Activated CD4-positive, alpha-beta T cell treated with anti-CD3 and anti-CD28 coated beads for 48 hours (primary cell): ENCODE results near the gene DYNLT5.
"Not testable (repeated sequence)": the region's sequence is repeated elsewhere in the genome, so short reads cannot be mapped to it uniquely, and the experiment has no call there.

ENCODE experiments used
- DNase-seq: peaks from one replicate; pipeline ENCODE4 v3.0.0-alpha.2; 2020

DYNLT5 gene, protein sequence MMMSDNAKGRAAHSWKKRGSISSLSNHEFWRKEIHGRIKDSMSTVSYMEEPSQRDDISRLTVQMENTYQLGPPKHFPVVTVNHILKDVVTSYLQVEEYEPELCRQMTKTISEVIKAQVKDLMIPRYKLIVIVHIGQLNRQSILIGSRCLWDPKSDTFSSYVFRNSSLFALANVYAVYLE

DNA sequence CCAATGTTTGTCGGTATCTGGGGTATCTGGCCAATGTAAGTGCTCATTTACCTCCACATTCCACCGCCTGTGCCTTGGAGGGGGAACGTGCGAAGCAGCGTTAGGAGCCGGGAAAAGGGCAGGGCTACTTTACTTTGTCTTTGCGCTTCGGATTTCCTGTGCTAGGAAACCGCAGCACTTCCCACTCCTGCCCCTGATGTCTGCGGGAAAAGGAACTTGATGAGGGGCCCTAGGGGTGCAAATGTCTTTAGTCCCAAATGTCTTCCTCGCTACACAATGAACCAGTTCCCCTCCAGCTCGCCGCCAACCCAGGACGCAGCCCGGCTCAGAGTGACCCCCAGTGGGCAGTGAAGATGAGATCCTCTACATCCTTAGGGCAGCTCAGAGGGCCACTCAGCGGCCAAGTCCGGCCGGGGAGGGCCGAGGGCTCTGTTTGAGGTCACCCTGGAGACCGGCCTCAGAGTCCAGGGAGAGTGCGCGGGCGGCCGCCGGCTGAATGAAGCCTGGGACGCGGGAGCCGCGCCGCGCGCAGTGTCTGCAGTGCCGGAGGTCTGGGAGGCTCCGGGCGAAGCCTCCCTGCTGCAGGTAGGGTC lies at the start of gene DYNLT5:
Gene DYNLT5 (plus strand): TSS at position 460 of the 593 bp plus-strand sequence. CDS start 2,200 bp downstream, outside the sequence.
- peak; percentile 17 for DNase-seq

DNA sequence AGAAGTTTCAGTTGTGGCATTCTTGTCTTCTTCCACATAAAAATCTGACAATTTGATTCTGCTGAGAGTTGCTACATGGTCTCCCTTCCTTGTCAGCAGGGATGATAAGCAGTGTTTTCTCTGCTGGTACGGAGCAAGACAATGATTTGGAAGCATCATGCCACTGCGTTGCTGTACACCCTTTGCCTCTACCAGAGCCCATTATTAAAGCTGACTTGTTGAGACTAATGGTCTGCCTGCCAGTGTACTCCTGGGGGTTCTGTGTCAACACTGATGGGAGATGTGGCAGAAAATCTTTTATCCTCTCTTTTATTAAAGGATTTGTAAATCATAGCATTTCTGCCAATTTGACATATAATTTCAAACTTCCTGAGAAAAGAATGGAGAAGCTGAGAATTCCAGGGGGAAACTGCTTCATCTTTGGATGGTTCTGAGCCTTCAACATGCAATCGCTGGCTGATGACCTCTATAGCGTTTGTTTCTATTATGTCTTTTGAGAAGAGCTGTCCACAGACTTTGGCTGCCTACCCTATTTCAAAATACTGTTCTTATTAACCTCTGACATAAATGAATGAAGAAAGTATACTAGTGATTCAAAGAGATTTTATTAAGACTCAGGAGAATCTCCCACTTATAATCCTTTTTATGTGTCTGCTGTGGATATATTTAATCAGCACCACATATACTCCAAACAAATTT lies 47.9 kb upstream of the DYNLT5 start:
- no peak for DNase-seq

DNA sequence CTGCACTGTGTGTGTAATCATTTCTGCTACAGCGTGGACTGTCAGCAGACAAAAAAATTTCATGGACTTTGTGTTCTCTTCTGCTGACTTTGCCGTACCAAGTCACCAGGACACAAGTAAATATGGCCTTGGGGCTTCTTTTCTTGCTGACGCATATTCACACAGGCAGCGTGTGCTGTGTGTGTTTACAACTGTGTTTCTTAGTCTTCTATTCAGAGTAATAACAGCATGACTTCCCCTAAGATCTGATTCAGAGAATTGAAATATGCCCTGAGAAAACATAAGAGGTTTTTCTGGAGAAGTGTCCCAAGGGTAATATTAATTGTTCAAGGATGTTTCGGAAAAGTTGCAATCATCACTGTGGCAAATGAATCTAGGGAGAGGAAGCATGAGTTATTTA lies 47.1 kb upstream of the DYNLT5 start:
- no peak for DNase-seq

DNA sequence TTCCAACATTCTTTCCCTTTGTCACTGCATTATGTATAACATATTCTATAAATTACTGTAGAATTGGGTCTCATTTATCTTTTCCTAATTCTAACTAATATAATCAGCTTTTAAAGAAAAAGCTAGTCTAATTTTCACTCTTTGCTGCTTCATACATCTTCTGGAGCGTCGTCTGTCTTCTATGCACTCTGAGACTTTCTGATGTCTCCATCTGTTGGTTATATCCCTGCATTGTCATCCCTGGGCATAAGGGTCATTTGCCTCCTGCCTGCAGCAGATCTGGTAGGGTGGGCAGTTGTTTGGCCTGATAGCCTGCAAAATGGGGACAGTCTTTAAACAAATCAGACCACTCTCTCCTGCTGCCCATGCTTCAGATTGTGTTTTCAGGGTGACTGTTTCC lies 40.8 kb upstream of the DYNLT5 start:
- no peak for DNase-seq

DNA sequence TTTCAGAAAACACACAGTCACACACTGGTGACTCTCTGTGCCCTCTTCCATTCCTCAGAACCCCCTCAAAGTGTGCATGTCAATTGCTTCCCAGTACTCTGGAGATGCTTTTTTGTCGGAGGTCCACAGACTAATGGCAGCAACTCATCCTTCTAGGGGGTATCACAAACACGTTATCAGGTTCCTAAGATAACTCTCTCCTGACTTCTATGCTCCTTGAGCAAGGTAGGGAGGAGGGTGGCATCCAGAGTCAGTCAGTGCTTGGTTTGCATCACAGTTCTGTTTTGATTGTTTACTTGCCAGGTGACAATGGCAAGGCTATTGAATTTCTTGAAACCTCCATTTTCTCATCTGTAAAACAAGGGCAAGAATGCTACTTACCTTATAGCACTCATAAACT lies 39.4 kb upstream of the DYNLT5 start:
- no peak for DNase-seq

DNA sequence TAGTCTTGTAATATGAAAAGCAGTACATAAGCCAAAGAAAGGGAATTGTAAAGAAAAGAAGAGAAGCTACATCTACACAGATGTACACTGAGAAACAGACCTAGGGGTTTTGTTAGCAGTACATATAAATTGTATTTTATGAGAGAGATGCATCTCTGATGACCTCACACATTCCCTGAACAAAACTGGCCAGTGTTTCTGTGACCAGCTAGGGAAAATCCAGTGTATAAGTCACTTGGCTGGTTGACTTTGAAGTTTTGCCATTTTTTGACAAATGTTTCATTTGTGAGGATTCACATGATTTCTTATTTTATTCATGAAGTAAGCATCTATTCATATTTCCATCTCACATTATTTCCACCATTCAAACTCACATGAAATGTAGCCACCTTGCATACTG lies 28.3 kb upstream of the DYNLT5 start:
- DNase-seq = no peak

DNA sequence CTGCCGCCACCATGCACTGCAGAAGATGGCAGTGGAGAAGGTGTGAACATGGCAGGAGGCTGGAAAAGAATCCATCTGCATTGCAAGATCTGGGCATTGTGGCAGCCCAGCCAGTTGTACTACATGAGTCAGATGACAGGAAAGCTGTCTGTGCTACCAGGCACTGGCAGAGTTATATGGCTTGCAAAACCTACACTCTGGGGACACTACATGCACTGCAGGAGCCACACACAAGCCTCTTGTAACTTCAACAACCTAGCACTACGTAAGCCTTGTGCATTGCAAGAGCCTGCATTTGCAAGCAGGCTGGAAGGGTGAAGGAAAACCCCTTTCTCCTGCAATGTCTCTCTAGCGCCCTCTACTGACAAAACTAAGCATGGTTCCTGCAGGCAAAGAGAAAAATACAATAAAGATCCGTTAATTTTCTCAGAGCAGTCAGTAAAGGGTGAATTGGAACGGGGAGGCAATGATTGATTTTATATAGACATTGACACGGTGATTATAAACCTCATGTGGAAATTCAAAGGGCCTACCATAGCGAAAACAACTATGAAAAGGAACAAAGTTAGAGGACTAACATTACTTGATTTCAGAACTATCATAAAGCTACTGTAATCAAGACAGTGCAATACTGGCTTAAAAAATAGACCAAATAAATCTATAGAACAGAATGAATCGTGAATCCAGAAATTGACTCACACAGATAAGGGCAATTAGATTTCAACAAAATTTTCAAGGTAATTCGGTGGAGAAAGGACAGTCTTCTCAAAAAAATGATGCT lies 26.2 kb upstream of the DYNLT5 start:
- peak; percentile 59 for DNase-seq

DNA sequence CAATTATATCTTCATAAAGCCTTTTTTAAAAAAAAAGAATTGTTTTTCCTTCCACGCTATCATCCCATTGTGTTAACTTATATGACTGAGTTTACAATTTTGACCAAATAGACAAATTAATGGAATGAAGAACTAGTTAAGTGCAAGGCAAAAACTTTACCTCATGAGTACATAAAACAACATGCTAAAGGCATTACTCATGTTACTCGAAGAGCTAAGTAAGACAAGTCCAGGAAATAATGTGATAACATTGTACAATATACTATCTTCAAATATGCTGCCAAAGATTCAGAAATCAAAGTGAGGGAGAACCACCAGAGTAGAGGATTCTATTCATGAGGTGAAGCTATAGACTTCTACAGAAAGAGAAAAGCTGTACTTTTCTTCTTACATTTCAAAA lies 24.2 kb upstream of the DYNLT5 start:
- no peak for DNase-seq

DNA sequence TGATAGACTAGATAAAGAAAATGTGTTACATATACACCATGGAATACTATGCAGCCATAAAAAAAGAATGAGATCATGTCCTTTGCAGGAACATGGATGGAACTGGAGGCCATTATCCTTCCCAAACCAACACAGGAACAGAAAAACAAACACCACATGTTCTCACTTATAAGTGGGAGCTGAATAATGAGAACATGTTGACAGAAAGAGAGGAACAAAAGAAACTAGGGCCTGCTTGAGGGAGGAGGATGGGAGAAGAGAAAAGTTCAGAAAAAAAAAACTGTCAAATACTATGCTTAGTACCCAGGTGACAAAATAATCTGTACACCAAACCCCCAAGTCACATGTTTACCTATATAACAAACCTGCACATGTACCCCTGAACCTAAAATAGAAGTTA lies 23.5 kb upstream of the DYNLT5 start:
- DNase-seq = not testable (repeated sequence)

DNA sequence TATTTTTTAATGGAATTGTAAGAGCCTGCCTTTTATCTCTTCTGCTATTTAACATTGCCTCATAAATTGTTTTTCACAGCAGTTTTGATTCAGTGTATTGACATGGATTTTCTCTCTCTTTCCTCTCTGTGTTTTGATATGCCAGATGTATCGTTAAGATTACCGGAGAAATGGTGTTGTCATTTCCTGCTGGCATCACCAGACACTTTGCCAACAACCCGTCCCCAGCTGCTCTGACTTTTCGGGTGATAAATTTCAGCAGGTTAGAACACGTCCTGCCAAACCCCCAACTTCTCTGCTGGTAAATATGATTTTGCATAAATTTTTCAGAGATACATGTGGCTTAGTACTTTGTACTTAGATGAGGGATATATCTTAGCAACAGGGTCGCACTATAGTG lies 23.1 kb upstream of the DYNLT5 start:
- DNase-seq = peak; percentile 39

DNA sequence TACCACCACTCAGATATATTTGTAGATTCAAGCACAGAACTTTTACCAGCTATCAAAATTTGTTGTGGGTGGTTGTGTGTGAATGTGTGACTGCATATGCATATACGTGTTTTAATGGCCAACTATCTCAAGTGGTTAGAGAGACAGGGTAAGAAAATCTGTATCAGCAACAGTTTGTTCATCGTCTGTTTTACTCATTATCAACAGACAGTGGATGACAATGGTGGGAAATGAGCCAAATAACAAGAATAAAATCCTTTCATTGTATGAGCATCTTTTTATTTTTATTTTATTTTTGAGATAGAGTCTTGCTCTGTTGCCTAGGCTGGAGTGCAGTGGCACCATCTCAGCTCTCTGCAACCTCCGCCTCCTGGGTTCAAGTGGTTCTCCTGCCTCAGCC lies 22.7 kb upstream of the DYNLT5 start:
- no peak for DNase-seq

DNA sequence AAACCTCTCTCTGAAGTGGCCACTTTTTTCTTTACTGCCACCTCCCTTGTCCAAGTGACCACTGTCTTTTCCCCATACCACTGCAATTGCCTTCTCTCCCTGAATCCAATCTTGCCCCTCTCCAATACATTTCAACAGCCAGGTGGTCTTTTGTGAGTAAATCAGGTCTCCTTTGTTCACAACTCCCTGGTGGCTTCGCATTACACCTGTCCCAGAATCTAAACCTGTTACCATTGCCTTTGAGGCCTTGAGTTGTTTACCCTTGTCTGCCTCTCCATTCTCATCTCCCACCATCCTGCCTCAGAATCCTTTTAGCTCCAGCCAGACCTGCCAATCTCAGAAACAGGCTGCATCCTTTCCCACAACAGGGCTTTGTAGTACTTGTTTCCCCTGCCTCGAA lies 21.8 kb upstream of the DYNLT5 start:
- DNase-seq = no peak

DNA sequence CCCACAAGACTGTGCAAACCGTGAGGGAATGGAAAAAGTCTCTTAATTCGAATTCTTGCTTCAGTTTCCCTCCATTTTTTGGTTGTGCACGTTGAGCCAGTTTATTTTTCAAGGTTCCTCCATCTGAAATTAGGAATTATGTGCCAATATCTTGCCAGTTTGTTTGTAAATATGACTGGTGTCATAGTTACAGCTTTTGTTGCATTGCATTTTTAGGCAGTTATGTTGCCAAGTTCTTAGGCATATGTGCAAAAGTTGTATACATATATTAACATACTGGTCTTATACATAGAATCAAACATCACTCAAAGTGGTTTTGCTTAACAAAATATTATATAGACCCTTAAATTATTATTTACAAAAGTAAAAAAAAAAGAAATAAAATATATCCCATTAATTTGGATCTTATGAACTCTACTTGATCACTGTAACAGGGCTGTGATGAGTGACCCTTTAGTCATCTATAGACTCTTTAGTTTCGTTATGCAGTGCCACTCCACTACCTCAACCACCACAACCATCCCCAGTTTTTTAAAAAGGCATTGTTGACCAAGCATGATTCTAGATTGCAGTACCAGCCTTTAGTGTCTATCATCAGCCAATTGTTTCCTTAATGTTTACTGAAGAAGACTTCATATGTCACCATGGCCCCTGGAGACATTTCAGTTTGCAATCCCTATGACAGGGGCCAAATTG lies 20.9 kb upstream of the DYNLT5 start:
- no peak for DNase-seq

DNA sequence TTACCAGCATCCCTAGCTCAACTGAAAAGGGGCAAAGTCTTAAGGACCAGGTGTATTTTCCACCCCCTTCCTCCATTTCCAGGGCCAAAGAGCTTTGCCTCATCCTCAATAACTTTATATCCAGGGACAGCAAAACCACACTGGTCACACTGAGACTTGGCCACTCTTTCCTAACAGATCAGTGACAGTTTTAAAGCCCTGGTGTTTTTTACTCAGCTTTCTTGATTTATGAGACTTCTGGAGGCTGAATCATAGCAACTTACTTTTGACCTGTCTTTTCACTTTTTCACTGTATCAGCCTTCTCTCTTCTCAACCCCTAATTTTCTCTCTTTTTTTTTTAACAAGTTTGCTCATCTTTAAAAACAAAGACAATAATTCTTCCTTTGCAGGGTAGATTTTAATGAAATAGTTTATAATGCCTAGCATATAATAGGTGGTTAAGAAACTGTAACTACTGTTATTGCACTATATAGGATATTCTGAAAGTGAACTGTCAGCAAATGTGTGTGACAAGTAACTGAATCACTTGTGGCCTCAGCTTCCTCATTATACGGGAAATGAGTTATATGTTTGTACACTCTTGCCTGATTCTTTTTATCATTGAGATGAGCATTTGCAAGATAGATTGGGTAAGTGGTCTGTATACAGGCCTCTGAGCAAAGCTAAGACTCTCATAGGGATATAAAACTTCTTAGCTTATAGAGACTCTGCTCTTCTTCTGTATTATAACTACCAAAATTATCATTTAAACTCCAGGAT lies 19.7 kb upstream of the DYNLT5 start:
- no peak for DNase-seq

DNA sequence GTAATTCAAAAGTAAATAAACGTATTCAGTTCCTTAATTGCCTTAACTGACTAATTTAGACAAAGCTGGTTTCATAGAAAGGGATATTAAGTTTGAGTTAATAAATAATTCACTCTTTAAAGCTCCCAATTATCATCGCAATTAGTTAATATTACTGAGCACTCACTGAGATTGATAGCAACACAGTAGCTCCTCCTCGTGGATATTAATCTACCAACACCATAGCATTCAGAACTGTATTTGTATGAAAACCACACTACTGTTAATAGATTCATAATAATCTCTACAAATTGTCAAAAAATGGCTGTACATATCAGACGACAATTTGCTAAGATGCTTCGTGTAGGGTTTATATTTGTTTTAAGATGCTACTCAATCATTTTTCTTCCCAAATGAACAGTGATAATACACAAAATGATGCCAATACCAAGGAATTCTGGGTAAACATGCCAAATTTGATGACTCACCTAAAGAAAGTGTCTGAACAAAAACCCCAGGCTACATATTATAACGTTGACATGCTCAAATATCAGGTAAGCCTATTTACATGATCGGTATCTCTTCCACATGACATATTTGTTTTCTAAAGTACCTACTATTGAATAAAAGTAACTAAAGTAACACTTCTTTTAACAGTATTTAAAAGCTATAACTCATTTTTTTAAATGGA lies 18.8 kb upstream of the DYNLT5 start:
- DNase-seq = no peak

DNA sequence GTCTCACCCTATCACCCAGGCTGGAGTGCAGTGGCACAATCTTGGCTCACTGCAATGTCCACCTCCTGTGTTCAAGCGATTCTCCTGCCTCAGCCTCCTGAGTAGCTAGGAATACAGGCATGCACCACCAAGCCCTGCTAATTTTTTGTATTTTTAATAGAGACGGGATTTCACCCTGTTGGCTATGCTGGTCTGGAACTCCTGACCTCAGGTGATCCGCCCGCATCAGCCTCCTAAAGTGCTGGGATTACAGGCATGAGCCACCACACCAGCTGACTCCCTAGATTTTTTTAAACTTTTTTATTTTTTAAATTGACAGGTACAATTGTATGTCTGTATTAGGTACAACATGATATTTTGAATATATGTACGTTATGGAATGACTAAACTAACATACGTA lies 17.7 kb upstream of the DYNLT5 start:
- DNase-seq = not testable (repeated sequence)

DNA sequence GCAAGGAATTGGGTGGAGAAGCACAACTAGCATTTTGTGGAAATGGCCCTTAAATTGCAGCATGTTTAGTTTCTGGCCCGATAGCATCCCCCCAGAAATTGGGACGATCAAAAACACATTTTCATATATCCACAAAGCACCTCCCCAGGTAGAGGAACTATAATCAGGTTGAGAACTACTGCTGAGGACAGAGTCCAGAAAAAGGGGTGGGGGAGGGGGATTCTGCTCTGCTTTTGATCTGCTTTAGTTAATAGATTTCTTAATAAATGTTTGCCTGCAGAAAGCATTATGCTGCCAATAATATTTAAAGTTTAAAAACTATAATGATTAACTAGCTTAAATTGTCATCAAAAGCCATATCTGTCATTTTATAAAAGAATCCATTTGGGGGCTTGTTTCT lies 14.4 kb upstream of the DYNLT5 start:
- no peak for DNase-seq

DNA sequence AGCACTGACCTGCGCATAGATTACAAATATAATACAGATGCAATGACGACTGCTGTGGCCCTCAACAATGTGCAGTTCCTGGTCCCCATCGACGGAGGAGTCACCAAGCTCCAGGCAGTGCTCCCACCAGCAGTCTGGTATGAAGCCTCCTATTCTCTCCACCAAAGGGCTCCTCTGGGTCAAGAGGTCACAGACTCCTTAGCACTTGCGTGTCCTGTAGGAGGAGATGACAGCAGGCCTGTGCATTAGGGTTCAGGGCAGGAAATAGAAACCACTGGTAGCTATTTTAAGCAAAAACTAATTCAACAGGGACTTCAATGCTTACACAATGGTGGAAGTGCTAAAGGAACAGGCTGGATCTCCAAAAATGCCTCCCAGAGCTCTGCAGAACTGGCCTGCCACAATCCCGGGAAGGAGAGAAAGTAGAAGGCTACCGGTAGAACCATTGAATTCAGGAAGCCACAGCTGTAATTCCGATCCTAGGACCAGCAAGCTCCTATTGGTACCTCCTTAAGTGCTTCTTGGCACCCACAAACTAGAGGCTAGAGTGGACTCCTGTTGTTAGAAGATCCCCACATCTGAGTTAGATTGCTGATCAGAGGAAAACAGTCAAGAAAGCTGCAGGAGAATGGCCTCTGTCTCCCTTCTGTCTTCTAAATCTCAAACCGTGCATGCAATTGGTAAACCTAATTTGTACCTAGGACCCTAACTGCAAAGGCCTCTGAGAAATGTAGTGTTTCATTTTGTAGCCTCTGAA lies 12.7 kb upstream of the DYNLT5 start:
- no peak for DNase-seq

DNA sequence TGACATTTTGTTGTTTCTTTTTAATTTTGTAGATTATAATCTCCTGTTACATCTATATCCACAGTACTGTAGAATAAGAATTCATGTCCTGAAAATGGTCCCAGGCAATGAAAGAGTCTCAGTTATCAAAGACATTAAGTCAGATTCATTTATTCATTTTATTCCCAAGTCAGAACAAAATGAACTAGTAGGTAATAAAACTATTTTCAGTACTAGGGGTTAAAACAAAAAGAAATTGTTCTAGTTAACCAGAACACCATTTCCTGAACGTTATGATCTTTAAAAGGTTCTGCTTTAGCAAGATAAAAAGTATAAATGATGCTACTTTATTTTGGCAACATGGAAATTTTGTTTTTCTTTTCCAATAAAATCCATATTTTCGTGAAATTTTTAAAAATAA lies 6.8 kb upstream of the DYNLT5 start:
- no peak for DNase-seq

DNA sequence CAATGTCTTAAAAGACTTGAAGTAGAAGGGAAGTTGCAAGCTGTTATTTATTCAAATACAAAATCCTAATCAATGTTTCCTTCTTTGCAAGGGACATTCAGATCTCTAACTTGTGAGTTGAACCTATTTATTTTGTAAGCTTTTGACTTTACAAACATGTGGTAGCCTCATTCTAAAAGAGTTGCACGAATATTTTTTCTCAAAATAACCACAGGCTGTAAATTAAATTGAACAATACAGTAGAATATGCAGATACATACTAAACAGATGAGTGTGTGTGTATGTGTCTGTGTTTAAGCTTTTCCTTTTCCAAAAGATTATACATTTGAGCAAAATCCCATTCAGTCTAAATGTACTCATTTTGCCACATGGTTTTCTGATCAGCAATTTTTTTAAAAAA lies 4.8 kb upstream of the DYNLT5 start:
- no peak for DNase-seq

DNA sequence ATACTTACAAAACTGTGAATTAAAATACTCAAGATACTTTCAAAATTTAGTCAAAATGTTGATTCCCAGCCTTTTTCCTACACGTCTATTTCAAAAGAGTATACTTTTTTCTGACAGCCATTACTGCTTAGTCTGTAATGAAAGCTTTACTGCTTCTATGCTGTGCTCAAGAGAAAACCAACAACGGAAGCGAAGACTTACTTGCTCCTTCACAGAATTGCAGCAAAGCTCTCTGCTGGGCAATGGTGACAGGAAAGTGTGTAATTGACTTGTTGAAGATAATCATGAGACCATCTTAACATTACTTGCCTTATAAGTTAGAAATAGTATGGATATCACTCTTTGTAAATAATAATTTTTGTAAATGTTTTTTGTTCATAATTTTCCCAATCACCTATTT lies 1.7 kb upstream of the DYNLT5 start:
- no peak for DNase-seq
